Neural cell (in vitro differentiated cells): Measurements from ENCODE around the gene SLC25A48. TPM values are rescaled to one million over a fixed set of nuclear protein-coding genes. Genes with fewer than 3 reads are reported as not detected.

Experiments
- H2AFZ ChIP-seq: fragments of 200-600, 300-800 bp; sonication (generic), shearing (Covaris generic); 2 replicates; pipeline ENCODE4 v1.6.0; 2014; ENCODE audit warnings: low read depth, mild to moderate bottlenecking, antibody characterized with exemption, low read length, moderate library complexity
- H3F3A ChIP-seq: fragments of 200-600 bp; shearing (Covaris generic); 2 replicates; pipeline ENCODE4 v1.6.1; 2016; ENCODE audit warnings: mild to moderate bottlenecking, moderate library complexity, mixed read lengths, antibody characterized with exemption, low read length; ENCODE audit not compliant: insufficient read depth, poor library complexity, severe bottlenecking
- H3K27ac ChIP-seq: fragments of 200-600, 300-800 bp; sonication (generic), shearing (Covaris generic); 2 replicates; pipeline ENCODE4 v1.5.1; 2014; ENCODE audit warnings: mild to moderate bottlenecking, low read length, moderate library complexity
- H3K27me3 ChIP-seq: fragments of 300-800, 200-600 bp; sonication (generic), shearing (Covaris generic); 2 replicates; pipeline ENCODE4 v1.6.0; 2014; ENCODE audit warnings: mild to moderate bottlenecking, low read depth, low read length, moderate library complexity; ENCODE audit not compliant: insufficient read depth
- H3K36me3 ChIP-seq: fragments of 300-800, 200-600 bp; sonication (generic), shearing (Covaris generic); 2 replicates; pipeline ENCODE4 v1.5.1; 2014; ENCODE audit warnings: mild to moderate bottlenecking, antibody characterized with exemption, low read length, moderate library complexity; ENCODE audit not compliant: insufficient read depth
- H3K4me2 ChIP-seq: fragments of 300-800, 200-600 bp; sonication (generic), shearing (Covaris generic); 2 replicates; pipeline ENCODE4 v1.6.0; 2014; ENCODE audit warnings: mild to moderate bottlenecking, low read length
- H3K4me3 ChIP-seq: fragments of 300-800, 200-600 bp; sonication (generic), shearing (Covaris generic); 2 replicates; pipeline ENCODE4 v1.5.1; 2014; ENCODE audit warnings: mild to moderate bottlenecking, low read length, moderate library complexity
- H3K79me2 ChIP-seq: fragments of 200-600 bp; shearing (Covaris generic); replicated peaks from 2 replicates; pipeline ENCODE4 v1.6.0; 2014; ENCODE audit warnings: mild to moderate bottlenecking, low read length, moderate library complexity; ENCODE audit not compliant: insufficient read depth
- H3K9ac ChIP-seq: fragments of 300-800, 200-600 bp; sonication (generic), shearing (Covaris generic); 2 replicates; pipeline ENCODE4 v1.6.1; 2016; ENCODE audit warnings: mild to moderate bottlenecking, low read length, mixed read lengths
- H3K9me2 ChIP-seq: fragments of 200-600 bp; shearing (Covaris generic); 2 replicates; pipeline ENCODE4 v1.6.1; 2016; ENCODE audit warnings: mild to moderate bottlenecking, low read length, mixed read lengths; ENCODE audit not compliant: insufficient read depth
- H3K9me3 ChIP-seq: fragments of 200-600, 300-800 bp; sonication (generic), shearing (Covaris generic); 2 replicates; pipeline ENCODE4 v1.6.1; 2016; ENCODE audit warnings: mild to moderate bottlenecking, mixed run types, low read length, moderate library complexity, mixed read lengths
- H4K20me1 ChIP-seq: fragments of 200-600 bp; shearing (Covaris generic); 2 replicates; pipeline ENCODE4 v1.6.1; 2016; ENCODE audit warnings: mild to moderate bottlenecking, mixed run types; ENCODE audit not compliant: insufficient read depth
- EP300 ChIP-seq: fragments of 450-650 bp; conservative IDR thresholded peaks from 2 replicates; pipeline ENCODE4 v1.6.1; 2014; ENCODE audit warnings: antibody characterized with exemption, mild to moderate bottlenecking, moderate library complexity; ENCODE audit not compliant: poor library complexity, severe bottlenecking
- EZH2 ChIP-seq: fragments of 200-600, 300-800 bp; shearing (Covaris generic), sonication (generic); IDR thresholded peaks from 2 replicates; pipeline ENCODE4 v1.6.1; 2014; ENCODE audit warnings: antibody characterized with exemption, low read length, borderline replicate concordance, mild to moderate bottlenecking; ENCODE audit not compliant: insufficient read depth, poor library complexity, severe bottlenecking
- MXI1 ChIP-seq: fragments of 450-650 bp; conservative IDR thresholded peaks from 2 replicates; pipeline ENCODE4 v1.6.1; 2014; ENCODE audit warnings: antibody characterized with exemption, mild to moderate bottlenecking; ENCODE audit not compliant: poor library complexity, severe bottlenecking
- POLR2AphosphoS5 ChIP-seq: IDR thresholded peaks from 2 replicates; pipeline ENCODE4 v1.6.1; 2012
- RAD21 ChIP-seq: fragments of 450-650 bp; conservative IDR thresholded peaks from 2 replicates; pipeline ENCODE4 v1.6.1; 2014; ENCODE audit warnings: antibody characterized with exemption, mild to moderate bottlenecking, moderate library complexity
- SMC3 ChIP-seq: fragments of 450-650 bp; conservative IDR thresholded peaks from 2 replicates; pipeline ENCODE4 v1.6.1; 2014; ENCODE audit warnings: antibody characterized with exemption, mild to moderate bottlenecking, moderate library complexity; ENCODE audit not compliant: poor library complexity
- TAF1 ChIP-seq: IDR thresholded peaks from 2 replicates; pipeline ENCODE4 v1.6.1; 2012; ENCODE audit warnings: low read depth
- polyA plus RNA-seq: library from polyadenylated mRNA; depleted of rRNA; stranded (reverse); fragments of >200 nt; gene quantifications from 2 replicates; pipeline ENCODE4 v1.2.3, GENCODE V29; 2014
- TF ChIP-seq, protein P1 (sequence below): fragments of 450-650 bp; IDR thresholded peaks from 2 replicates; pipeline ENCODE4 v1.5.1; 2014; ENCODE audit warnings: antibody characterized with exemption, mild to moderate bottlenecking, moderate library complexity; ENCODE audit not compliant: poor library complexity, severe bottlenecking
- TF ChIP-seq, protein P2 (sequence below): IDR thresholded peaks from 2 replicates; pipeline ENCODE4 v1.6.1; 2012; ENCODE audit warnings: borderline replicate concordance

Gene SLC25A48
- polyA plus RNA-seq, 1 donor from 2014 or later = 1.0 TPM

DNA sequence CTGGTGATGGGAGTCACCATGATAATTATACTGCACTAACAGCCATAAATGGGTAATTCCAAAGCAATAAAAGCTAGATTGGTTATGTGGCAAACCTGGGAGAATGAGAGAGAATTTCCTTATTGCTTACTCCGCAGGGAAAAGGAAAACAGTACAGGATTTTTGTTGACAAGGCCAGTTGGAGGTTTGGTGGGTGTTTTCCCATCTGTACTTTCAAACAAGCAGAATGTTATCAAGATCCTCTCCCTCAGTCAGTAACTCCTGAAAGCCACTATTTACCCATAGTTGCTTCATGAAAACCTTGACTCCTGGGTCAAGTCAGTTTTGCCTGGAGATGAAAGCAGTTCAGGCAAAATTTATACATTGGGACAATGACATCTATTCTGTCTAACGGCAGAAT lies 34.8 kb downstream of the SLC25A48 start:
- Histone ChIP-seq H3K36me3 (no peaks in the 10 kb centered on the region), H3K9ac (no peak overlapping the region), H3K4me3 (no peak overlapping the region), H3K27ac (no peak overlapping the region), H3K9me3 (no peaks in the 10 kb centered on the region), H2AFZ (no peak overlapping the region), H4K20me1 (no peaks in the 10 kb centered on the region), H3F3A (no peaks in the 10 kb centered on the region), H3K27me3 (no peaks in the 10 kb centered on the region), H3K4me2 (no peak overlapping the region), H3K9me2 (no peaks in the 10 kb centered on the region), H3K79me2 (no peaks in the 10 kb centered on the region)
- TF ChIP-seq MXI1 = no peak
- no peak for TF ChIP-seq TAF1
- TF ChIP-seq SMC3 = no peak
- no peak for TF ChIP-seq EZH2
- no peak for TF ChIP-seq EP300
- TF ChIP-seq POLR2AphosphoS5 = no peak
- no peak for TF ChIP-seq RAD21
- TF ChIP-seq, protein P1, sequence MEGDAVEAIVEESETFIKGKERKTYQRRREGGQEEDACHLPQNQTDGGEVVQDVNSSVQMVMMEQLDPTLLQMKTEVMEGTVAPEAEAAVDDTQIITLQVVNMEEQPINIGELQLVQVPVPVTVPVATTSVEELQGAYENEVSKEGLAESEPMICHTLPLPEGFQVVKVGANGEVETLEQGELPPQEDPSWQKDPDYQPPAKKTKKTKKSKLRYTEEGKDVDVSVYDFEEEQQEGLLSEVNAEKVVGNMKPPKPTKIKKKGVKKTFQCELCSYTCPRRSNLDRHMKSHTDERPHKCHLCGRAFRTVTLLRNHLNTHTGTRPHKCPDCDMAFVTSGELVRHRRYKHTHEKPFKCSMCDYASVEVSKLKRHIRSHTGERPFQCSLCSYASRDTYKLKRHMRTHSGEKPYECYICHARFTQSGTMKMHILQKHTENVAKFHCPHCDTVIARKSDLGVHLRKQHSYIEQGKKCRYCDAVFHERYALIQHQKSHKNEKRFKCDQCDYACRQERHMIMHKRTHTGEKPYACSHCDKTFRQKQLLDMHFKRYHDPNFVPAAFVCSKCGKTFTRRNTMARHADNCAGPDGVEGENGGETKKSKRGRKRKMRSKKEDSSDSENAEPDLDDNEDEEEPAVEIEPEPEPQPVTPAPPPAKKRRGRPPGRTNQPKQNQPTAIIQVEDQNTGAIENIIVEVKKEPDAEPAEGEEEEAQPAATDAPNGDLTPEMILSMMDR = no peak
- TF ChIP-seq, protein P2, sequence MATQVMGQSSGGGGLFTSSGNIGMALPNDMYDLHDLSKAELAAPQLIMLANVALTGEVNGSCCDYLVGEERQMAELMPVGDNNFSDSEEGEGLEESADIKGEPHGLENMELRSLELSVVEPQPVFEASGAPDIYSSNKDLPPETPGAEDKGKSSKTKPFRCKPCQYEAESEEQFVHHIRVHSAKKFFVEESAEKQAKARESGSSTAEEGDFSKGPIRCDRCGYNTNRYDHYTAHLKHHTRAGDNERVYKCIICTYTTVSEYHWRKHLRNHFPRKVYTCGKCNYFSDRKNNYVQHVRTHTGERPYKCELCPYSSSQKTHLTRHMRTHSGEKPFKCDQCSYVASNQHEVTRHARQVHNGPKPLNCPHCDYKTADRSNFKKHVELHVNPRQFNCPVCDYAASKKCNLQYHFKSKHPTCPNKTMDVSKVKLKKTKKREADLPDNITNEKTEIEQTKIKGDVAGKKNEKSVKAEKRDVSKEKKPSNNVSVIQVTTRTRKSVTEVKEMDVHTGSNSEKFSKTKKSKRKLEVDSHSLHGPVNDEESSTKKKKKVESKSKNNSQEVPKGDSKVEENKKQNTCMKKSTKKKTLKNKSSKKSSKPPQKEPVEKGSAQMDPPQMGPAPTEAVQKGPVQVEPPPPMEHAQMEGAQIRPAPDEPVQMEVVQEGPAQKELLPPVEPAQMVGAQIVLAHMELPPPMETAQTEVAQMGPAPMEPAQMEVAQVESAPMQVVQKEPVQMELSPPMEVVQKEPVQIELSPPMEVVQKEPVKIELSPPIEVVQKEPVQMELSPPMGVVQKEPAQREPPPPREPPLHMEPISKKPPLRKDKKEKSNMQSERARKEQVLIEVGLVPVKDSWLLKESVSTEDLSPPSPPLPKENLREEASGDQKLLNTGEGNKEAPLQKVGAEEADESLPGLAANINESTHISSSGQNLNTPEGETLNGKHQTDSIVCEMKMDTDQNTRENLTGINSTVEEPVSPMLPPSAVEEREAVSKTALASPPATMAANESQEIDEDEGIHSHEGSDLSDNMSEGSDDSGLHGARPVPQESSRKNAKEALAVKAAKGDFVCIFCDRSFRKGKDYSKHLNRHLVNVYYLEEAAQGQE = no peak

DNA sequence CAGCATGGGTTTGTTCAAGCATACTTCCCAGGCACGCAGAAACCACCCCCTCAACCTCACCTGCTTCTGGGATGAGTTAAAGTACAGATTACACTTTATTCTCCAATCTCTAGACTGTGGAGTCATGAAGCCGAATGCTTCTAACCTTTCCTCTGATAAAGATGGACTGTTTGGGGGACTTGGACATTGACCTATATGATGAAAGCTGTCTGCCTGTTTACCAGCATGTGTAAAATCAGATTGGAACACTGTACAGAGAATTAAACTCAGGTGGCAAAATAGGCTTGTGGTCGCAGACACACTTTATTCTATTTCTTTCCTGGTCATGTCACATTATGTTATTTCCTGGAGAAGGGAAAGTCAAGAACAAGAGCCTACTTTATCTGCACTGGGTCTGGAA lies 35.5 kb downstream of the SLC25A48 start:
- H3K4me3 ChIP-seq = no peak overlapping the region
- H2AFZ ChIP-seq = no peak overlapping the region
- H3K4me2 ChIP-seq = no peak overlapping the region
- H3K9ac ChIP-seq = no peak overlapping the region
- H3K79me2 ChIP-seq = no peaks in the 10 kb centered on the region
- no peaks in the 10 kb centered on the region for H3F3A ChIP-seq
- no peaks in the 10 kb centered on the region for H3K9me2 ChIP-seq
- TF ChIP-seq EP300 (no peak), RAD21 (no peak)
- TF ChIP-seq, protein P2 = no peak
- H3K36me3 ChIP-seq = no peaks in the 10 kb centered on the region
- H3K9me3 ChIP-seq = no peaks in the 10 kb centered on the region
- H3K27ac ChIP-seq = no peak overlapping the region
- no peaks in the 10 kb centered on the region for H4K20me1 ChIP-seq
- no peaks in the 10 kb centered on the region for H3K27me3 ChIP-seq
